Natural killer cell (primary cell): Measurements from ENCODE around the gene EXOG. TPM values are rescaled to one million over a fixed set of nuclear protein-coding genes. Genes with fewer than 3 reads are reported as not detected.

Source experiments
- ATAC-seq, 3 donors: fragments of 150-1000 bp in 2 of 3; fragments of 200-7000 bp in 1 of 3; cut with Tn5 transposase; 1 replicate in 1 of 3; 2 replicates in 2 of 3; pipeline ENCODE4 v1.10.0; 2021; ENCODE audit warnings: mild to moderate bottlenecking in 2 of 3, moderate library complexity in 2 of 3
- DNase-seq, 2 donors: peaks; one replicate each; pipeline versions ENCODE4 v3.0.0 to v3.0.0-alpha.2; 2013 to 2021; ENCODE audit warnings: mixed read lengths in 1 of 2
- H3K27ac ChIP-seq: one replicate; pipeline ENCODE4 v1.5.1; 2013; ENCODE audit warnings: mild to moderate bottlenecking, low read length
- H3K27me3 ChIP-seq: one replicate; pipeline ENCODE4 v1.6.1; 2013; ENCODE audit warnings: low read length; ENCODE audit not compliant: control insufficient read depth, insufficient read depth
- H3K36me3 ChIP-seq: one replicate; pipeline ENCODE4 v1.6.1; 2013; ENCODE audit warnings: low read length; ENCODE audit not compliant: control insufficient read depth, insufficient read depth
- H3K4me1 ChIP-seq: one replicate; pipeline ENCODE4 v1.6.1; 2013; ENCODE audit warnings: low read length; ENCODE audit not compliant: control insufficient read depth, insufficient read depth
- H3K4me3 ChIP-seq: one replicate; pipeline ENCODE4 v1.5.1; 2013; ENCODE audit warnings: low read length
- H3K9me3 ChIP-seq: one replicate; pipeline ENCODE4 v1.6.1; 2013; ENCODE audit warnings: low read length; ENCODE audit not compliant: control insufficient read depth, insufficient read depth
- H3K27ac Mint-ChIP-seq, 2 donors: one replicate each; pipeline ENCODE4 v1.8.0; 2022; ENCODE audit warnings: mild to moderate bottlenecking in 2 of 2, mixed read lengths in 2 of 2, moderate library complexity in 1 of 2
- H3K27me3 Mint-ChIP-seq, 2 donors: one replicate each; pipeline ENCODE4 v1.8.0; 2022; ENCODE audit warnings: low read depth in 2 of 2, mixed read lengths in 2 of 2
- H3K36me3 Mint-ChIP-seq: one replicate; pipeline ENCODE4 v1.8.0; 2022; ENCODE audit warnings: mixed read lengths
- H3K4me1 Mint-ChIP-seq, 2 donors: one replicate each; pipeline ENCODE4 v1.8.0; 2022; ENCODE audit warnings: mixed read lengths in 2 of 2
- H3K4me3 Mint-ChIP-seq: one replicate; pipeline ENCODE4 v1.8.0; 2022; ENCODE audit warnings: mild to moderate bottlenecking, moderate library complexity, mixed read lengths
- H3K9me3 Mint-ChIP-seq, 2 donors: one replicate each; pipeline ENCODE4 v1.8.0; 2022; ENCODE audit warnings: mixed read lengths in 2 of 2
- WGBS: methylation state at CpG from one replicate; pipeline ENCODE4 v1.1.7; 2013; ENCODE audit warnings: missing lambda C conversion rate; ENCODE audit not compliant: insufficient coverage; 5-methylcytosine and 5-hydroxymethylcytosine counted together
- intact Hi-C: fragments of 100-400 bp; cut with micrococcal nuclease; formaldehyde crosslinking; loops from one replicate; pipeline ENCODE4 v1.14.2; 2022
- total RNA-seq, 4 donors: library from RNA; stranded (reverse); fragments of 120-200 nt in 1 of 4; gene quantifications; one replicate each; pipeline versions ENCODE4 v1.2.3 to v1.2.4, GENCODE V29; 2013 to 2022
- TF ChIP-seq, protein P1 (sequence below): fragments of 200-600 bp; IDR thresholded peaks from one replicate; pipeline ENCODE4 v1.8.0; 2022; ENCODE audit warnings: antibody characterized with exemption

Gene EXOG
- total RNA-seq, 3 donors from 2014 or later (not counting 1 experiment from before 2014, with no cell fraction given): 27.3 to 34.5 (median 30.5) TPM

GRCh38 chr3:38454884-38455638 is 41.1 kb upstream of the EXOG start:
- peaks cover 24% of the 10 kb centered on the region for H3K4me1 ChIP-seq
- no peaks in the 10 kb centered on the region for H3K9me3 ChIP-seq
- peak overlapping the region; percentile 44 for H3K4me3 ChIP-seq
- H3K36me3 ChIP-seq: no peaks in the 10 kb centered on the region
- ATAC-seq (peak in 2 of 3 donors; percentile 37 to 46), DNase-seq (peak in 1 of 2 donors; percentile 56)
- TF ChIP-seq, protein P1, sequence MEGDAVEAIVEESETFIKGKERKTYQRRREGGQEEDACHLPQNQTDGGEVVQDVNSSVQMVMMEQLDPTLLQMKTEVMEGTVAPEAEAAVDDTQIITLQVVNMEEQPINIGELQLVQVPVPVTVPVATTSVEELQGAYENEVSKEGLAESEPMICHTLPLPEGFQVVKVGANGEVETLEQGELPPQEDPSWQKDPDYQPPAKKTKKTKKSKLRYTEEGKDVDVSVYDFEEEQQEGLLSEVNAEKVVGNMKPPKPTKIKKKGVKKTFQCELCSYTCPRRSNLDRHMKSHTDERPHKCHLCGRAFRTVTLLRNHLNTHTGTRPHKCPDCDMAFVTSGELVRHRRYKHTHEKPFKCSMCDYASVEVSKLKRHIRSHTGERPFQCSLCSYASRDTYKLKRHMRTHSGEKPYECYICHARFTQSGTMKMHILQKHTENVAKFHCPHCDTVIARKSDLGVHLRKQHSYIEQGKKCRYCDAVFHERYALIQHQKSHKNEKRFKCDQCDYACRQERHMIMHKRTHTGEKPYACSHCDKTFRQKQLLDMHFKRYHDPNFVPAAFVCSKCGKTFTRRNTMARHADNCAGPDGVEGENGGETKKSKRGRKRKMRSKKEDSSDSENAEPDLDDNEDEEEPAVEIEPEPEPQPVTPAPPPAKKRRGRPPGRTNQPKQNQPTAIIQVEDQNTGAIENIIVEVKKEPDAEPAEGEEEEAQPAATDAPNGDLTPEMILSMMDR: no peak
- Mint-ChIP-seq H3K27ac (peak overlapping the region in 1 of 2 donors; percentile 67), H3K36me3 (no peaks in the 10 kb centered on the region), H3K4me3 (peak overlapping the region; percentile 95), H3K4me1 (peaks cover 11 to 19% of the 10 kb centered on the region in 2 donors), H3K9me3 (no peaks in the 10 kb centered on the region), H3K27me3 (peaks cover 6 to 15% of the 10 kb centered on the region in 2 donors)
- no peak overlapping the region for H3K27ac ChIP-seq
- intact Hi-C loops: no loop called here
- under 1% methylated on average over 72 of the region's 72 CpGs for WGBS
- H3K27me3 ChIP-seq: peaks cover 3% of the 10 kb centered on the region

DNA sequence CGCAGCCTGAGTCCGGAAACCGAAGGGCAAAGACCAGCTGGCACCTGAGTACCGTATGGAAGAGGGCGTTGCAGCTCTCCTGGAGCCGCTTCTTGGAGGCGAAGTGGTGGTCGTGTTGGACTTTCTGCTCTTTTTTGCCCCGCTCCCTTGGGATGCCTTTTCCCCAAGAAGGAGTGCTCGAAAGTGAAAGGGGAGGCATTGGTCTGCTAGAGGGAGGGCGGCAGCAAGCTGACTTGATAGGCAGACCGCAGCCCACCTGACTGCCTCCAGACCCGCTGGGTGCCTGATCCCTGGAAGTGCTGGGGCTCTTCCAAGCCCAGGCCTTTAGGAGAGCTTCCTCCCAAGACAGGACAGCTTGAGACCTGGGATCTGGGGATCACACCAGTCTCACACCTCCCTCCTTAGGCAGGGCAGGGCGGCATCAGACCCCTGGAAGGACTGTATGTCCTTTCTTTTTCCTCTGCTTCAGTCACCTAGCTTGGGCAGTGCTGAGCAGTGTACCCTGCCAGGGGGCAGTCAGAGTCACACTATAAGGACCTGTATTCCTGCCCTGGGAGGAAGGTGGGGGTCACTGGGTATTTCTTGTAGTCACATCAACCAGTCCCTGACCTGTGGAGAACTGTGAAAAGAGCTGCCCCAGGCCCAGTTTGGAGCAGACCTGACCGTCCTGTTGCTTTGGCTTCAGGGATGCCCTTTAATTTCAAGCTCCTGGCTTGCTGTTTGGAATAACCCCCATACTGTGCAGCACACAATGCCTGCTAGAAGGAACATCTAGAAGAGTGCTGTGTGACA is 40.3 kb upstream of the EXOG start:
- Histone ChIP-seq H3K36me3 (no peaks in the 10 kb centered on the region), H3K27me3 (peaks cover 3% of the 10 kb centered on the region), H3K4me1 (peaks cover 24% of the 10 kb centered on the region), H3K4me3 (peak overlapping the region; percentile 44), H3K27ac (no peak overlapping the region), H3K9me3 (no peaks in the 10 kb centered on the region)
- Mint-ChIP-seq H3K4me3 (peak overlapping the region; percentile 95), H3K27ac (no peak overlapping the region), H3K36me3 (no peaks in the 10 kb centered on the region), H3K4me1 (peaks cover 11 to 19% of the 10 kb centered on the region in 2 donors), H3K9me3 (no peaks in the 10 kb centered on the region), H3K27me3 (peaks cover 6 to 12% of the 10 kb centered on the region in 2 donors)
- intact Hi-C loops: no loop called here
- peak in 1 of 3 donors; percentile 7 for ATAC-seq
- TF ChIP-seq, protein P1: no peak
- WGBS: 13% methylated on average over 15 of the region's 15 CpGs
- no peak for DNase-seq

GRCh38 chr3:38457111-38458003 is 38.8 kb upstream of the EXOG start:
- Mint-ChIP-seq H3K36me3 (no peaks in the 10 kb centered on the region), H3K27ac (no peak overlapping the region), H3K4me3 (no peak overlapping the region), H3K9me3 (no peaks in the 10 kb centered on the region), H3K27me3 (peaks cover 6 to 9% of the 10 kb centered on the region in 2 donors), H3K4me1 (peaks cover 11 to 19% of the 10 kb centered on the region in 2 donors)
- WGBS: 91% methylated on average over 8 of the region's 9 CpGs
- intact Hi-C loops: no loop called here
- DNase-seq (no peak), ATAC-seq (no peak)
- no peak overlapping the region for H3K4me3 ChIP-seq
- TF ChIP-seq, protein P1: no peak
- H3K9me3 ChIP-seq: no peaks in the 10 kb centered on the region
- no peaks in the 10 kb centered on the region for H3K36me3 ChIP-seq
- H3K4me1 ChIP-seq: peaks cover 24% of the 10 kb centered on the region
- peaks cover 3% of the 10 kb centered on the region for H3K27me3 ChIP-seq
- no peak overlapping the region for H3K27ac ChIP-seq
